ENCODE measurements around the gene KLHL13. TPM values are rescaled to one million over a fixed set of nuclear protein-coding genes. Genes with fewer than 3 reads are reported as not detected.

Gene KLHL13
- total and polyA plus RNA-seq, 4 donors: 0.47 to 7.9 (median 2.4) TPM

DNA sequence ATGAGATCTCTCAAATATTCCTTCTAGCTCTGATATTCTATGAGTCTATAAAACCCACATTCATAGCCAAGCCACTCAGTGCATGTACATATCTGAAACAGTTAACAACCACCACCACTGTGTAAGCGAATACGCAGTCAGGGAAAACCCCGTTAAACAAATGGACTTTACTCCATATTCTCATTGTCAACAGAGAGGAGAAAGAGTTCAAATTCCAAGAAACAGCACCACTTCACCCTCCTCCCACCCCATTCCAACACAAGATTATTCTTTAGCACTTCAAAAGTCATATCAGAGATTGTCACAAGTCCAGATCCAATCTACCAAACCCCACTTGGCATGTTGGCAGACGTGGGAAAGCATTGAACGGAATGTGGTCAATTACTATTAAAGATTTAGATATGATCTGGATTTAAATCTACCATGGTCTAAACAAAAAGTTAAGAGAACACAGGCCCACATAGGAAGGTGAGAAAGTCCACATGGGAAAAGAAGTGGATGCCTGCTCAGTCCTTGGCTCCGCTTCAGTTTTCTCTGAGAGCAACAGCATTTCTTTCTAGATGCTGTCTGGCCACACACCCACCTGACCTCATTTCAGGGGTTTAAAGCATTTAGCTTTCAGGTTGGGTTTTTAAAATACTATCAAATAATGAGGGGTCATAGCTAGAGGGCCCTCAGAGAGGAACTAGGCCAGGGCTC is 39.8 kb upstream of the KLHL13 start:
- whole genome bisulfite sequencing, 2 donors: 86 to 89% methylated on average over 6 of the region's 6 CpGs
- DNase-seq: no peak

DNA sequence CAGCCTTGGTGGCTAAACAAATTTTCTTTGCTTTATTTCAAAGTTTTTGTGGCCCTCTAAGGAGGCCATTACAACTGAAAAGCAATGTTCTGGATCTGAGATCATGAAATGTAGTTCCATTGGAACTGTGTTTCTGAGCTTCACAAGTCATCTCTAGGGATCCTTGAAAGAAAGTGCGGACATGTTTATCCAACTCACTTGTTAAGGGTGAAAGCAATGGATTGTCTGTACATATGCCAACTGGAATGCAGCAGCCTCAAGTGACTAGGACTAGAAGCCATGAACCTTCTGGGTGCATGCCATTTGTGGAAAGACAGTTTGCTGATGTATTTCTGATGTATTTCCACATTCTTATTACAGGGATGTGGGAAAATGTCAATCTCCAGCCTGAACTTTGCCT is 36.7 kb upstream of the KLHL13 start:
- no peak for TF ChIP-seq CTCF (IDR thresholded peaks at IDR 0.05; ENCODE audit: control extremely low read depth, extremely low read depth)
- Histone ChIP-seq H3K9ac (ENCODE audit: insufficient read depth in 1 of 2, low read length in 2 of 2) (no peak overlapping the region), H3K4me3 (no peak overlapping the region), H3K27ac (ENCODE audit: low read depth in 1 of 2, low read length in 1 of 2) (no peak overlapping the region), H3K9me3 (ENCODE audit: control insufficient read depth in 4 of 4, insufficient read depth in 3 of 4, low read length in 3 of 4) (peaks cover 0 to 3% (median 0%) of the 10 kb centered on the region in 4 donors), H3K36me3 (ENCODE audit: control insufficient read depth in 4 of 4, insufficient read depth in 4 of 4, low read length in 4 of 4) (no peaks in the 10 kb centered on the region), H3K27me3 (ENCODE audit: control insufficient read depth in 3 of 3, insufficient read depth in 3 of 3, low read length in 2 of 3) (peaks cover 0 to 2% (median 0%) of the 10 kb centered on the region in 3 donors), H3K4me1 (ENCODE audit: control insufficient read depth in 5 of 5, insufficient read depth in 5 of 5, low read length in 5 of 5) (peaks cover 0 to 2% (median 0%) of the 10 kb centered on the region in 5 donors)
- WGBS, 2 donors: 67 to 73% methylated on average over 1 of the region's 1 CpG
- peak in 1 of 3 donors; percentile 15 for DNase-seq
- no peak for ATAC-seq (ENCODE audit: insufficient read depth, low FRiP score)

More for the DNA sequence above, 39.8 kb upstream of the KLHL13 start:
- no peak for TF ChIP-seq CTCF (IDR thresholded peaks at IDR 0.05; ENCODE audit: control extremely low read depth, extremely low read depth)
- no peak overlapping the region for H3K27ac ChIP-seq (ENCODE audit: low read depth in 1 of 2, low read length in 1 of 2)
- H3K4me1 ChIP-seq (ENCODE audit: control insufficient read depth in 5 of 5, insufficient read depth in 5 of 5, low read length in 5 of 5): peaks cover 0 to 2% (median 0%) of the 10 kb centered on the region in 5 donors
- ATAC-seq (ENCODE audit: insufficient read depth, low FRiP score): no peak
- peaks cover 0 to 3% (median 0%) of the 10 kb centered on the region in 4 donors for H3K9me3 ChIP-seq (ENCODE audit: control insufficient read depth in 4 of 4, insufficient read depth in 3 of 4, low read length in 3 of 4)
- no peak overlapping the region for H3K4me3 ChIP-seq
- peaks cover 0 to 3% (median 2%) of the 10 kb centered on the region in 3 donors for H3K27me3 ChIP-seq (ENCODE audit: control insufficient read depth in 3 of 3, insufficient read depth in 3 of 3, low read length in 2 of 3)
- H3K36me3 ChIP-seq (ENCODE audit: control insufficient read depth in 4 of 4, insufficient read depth in 4 of 4, low read length in 4 of 4): no peaks in the 10 kb centered on the region
- H3K9ac ChIP-seq (ENCODE audit: insufficient read depth in 1 of 2, low read length in 2 of 2): no peak overlapping the region

DNA sequence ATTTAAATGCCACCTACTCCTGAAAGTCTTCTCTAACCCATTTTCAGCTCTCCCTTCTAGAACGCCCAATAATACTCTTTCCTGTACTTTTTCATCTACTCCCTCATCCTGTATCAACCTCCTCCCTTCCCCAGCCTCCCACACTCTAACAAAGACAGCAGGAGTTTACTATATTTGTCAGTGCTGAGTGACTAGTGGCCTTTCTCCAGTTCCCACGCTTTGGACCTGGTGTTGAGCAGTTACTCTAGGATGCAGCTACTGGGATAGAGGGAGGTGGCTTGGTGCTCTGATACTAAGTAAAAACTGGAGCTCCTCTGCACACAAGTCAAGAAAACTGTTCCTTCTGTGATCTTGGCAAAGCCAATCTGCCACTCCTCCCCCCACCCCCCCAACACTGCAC is 36.1 kb upstream of the KLHL13 start:
- 51 to 69% methylated on average over 2 of the region's 2 CpGs for WGBS, 2 donors
- ATAC-seq (ENCODE audit: insufficient read depth, low FRiP score) (no peak), DNase-seq (peak in 1 of 3 donors; percentile 16)
- H3K4me3 ChIP-seq: no peak overlapping the region
- no peak for TF ChIP-seq CTCF (IDR thresholded peaks at IDR 0.05; ENCODE audit: control extremely low read depth, extremely low read depth)
- no peak overlapping the region for H3K27ac ChIP-seq (ENCODE audit: low read depth in 1 of 2, low read length in 1 of 2)
- H3K9me3 ChIP-seq (ENCODE audit: control insufficient read depth in 4 of 4, insufficient read depth in 3 of 4, low read length in 3 of 4): peaks cover 0 to 3% (median 0%) of the 10 kb centered on the region in 4 donors
- H3K27me3 ChIP-seq (ENCODE audit: control insufficient read depth in 3 of 3, insufficient read depth in 3 of 3, low read length in 2 of 3): peaks cover 0 to 2% (median 0%) of the 10 kb centered on the region in 3 donors
- peaks cover 0 to 2% (median 0%) of the 10 kb centered on the region in 5 donors for H3K4me1 ChIP-seq (ENCODE audit: control insufficient read depth in 5 of 5, insufficient read depth in 5 of 5, low read length in 5 of 5)
- H3K9ac ChIP-seq (ENCODE audit: insufficient read depth in 1 of 2, low read length in 2 of 2): no peak overlapping the region
- no peaks in the 10 kb centered on the region for H3K36me3 ChIP-seq (ENCODE audit: control insufficient read depth in 4 of 4, insufficient read depth in 4 of 4, low read length in 4 of 4)
